NCI-H146 treated with DMSO at 0.1 percent for 48 hours (cell line): Measurements from ENCODE around the gene KLF11.
A peak's percentile ranks its signal among the peaks of the same experiment; 100 is the strongest.

Experiments
- DNase-seq: peaks from one replicate; lab custom pipeline; 2025; ENCODE audit not compliant: unreplicated experiment; lab: John Stamatoyannopoulos, UW

KLF11 gene

GRCh38 chr2:10039658-10040410 lies 3.5 kb upstream of the KLF11 start:
- no peak for DNase-seq

GRCh38 chr2:10041711-10042110 lies 1.6 kb upstream of the KLF11 start:
- DNase-seq, result no peak

- peak; percentile 31 for DNase-seq
These were observed 819 bp upstream of the KLF11 start for GRCh38 chr2:10042301-10043161.

- peak; percentile 72 for DNase-seq
These were observed 704 bp downstream of the KLF11 start for GRCh38 chr2:10043906-10044601.

GRCh38 chr2:10045561-10046355 lies 2.4 kb downstream of the KLF11 start:
- DNase-seq, result no peak

GRCh38 chr2:10046931-10047330 lies 3.6 kb downstream of the KLF11 start:
- DNase-seq, result no peak

GRCh38 chr2:10047616-10048500 lies 4.5 kb downstream of the KLF11 start:
- DNase-seq, result no peak

GRCh38 chr2:10048501-10049171 lies 5.3 kb downstream of the KLF11 start:
- peak; percentile 48 for DNase-seq

GRCh38 chr2:10052216-10052615 lies 8.9 kb downstream of the KLF11 start:
- DNase-seq, result no peak

- no peak for DNase-seq
These were observed 10.0 kb downstream of the KLF11 start for GRCh38 chr2:10053351-10053750.

- no peak for DNase-seq
These were observed 11.1 kb downstream of the KLF11 start for GRCh38 chr2:10054424-10054823.

- no peak for DNase-seq
These were observed 11.6 kb downstream of the KLF11 start for GRCh38 chr2:10054976-10055375.

- no peak for DNase-seq
These were observed 13.1 kb downstream of the KLF11 start for GRCh38 chr2:10056439-10056838.

- DNase-seq, result no peak
These were observed 14.1 kb downstream of the KLF11 start for GRCh38 chr2:10057231-10058107.

- no peak for DNase-seq
These were observed 15.1 kb downstream of the KLF11 start for GRCh38 chr2:10058251-10059015.

- no peak for DNase-seq
These were observed 15.6 kb downstream of the KLF11 start for GRCh38 chr2:10059016-10059351.

- DNase-seq, result no peak
These were observed 16.4 kb downstream of the KLF11 start for GRCh38 chr2:10059552-10060335.
